PC-9 (cell line): ENCODE measurements around the gene CCDC146.

ENCODE experiments used
- EZH2 ChIP-seq: fragments of 200-600 bp; sonication (generic); IDR thresholded peaks from 2 replicates; pipeline ENCODE4 v1.8.0; 2017; ENCODE audit warnings: antibody characterized with exemption, low read depth
- TF ChIP-seq, protein P1 (sequence below): fragments of 200-600 bp; sonication (generic); conservative IDR thresholded peaks from 2 replicates; pipeline ENCODE4 v1.6.1; 2017; ENCODE audit warnings: mixed run types, antibody characterized with exemption, mild to moderate bottlenecking, moderate library complexity

- TF ChIP-seq, protein P1, sequence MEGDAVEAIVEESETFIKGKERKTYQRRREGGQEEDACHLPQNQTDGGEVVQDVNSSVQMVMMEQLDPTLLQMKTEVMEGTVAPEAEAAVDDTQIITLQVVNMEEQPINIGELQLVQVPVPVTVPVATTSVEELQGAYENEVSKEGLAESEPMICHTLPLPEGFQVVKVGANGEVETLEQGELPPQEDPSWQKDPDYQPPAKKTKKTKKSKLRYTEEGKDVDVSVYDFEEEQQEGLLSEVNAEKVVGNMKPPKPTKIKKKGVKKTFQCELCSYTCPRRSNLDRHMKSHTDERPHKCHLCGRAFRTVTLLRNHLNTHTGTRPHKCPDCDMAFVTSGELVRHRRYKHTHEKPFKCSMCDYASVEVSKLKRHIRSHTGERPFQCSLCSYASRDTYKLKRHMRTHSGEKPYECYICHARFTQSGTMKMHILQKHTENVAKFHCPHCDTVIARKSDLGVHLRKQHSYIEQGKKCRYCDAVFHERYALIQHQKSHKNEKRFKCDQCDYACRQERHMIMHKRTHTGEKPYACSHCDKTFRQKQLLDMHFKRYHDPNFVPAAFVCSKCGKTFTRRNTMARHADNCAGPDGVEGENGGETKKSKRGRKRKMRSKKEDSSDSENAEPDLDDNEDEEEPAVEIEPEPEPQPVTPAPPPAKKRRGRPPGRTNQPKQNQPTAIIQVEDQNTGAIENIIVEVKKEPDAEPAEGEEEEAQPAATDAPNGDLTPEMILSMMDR: no peak
- no peak for TF ChIP-seq EZH2
Measured at GRCh38 chr7:77200542-77200941, 78.1 kb downstream of the CCDC146 start.
